Uterus (tissue), 2 donors: ENCODE measurements around the gene CRIP2.

Source experiments
- POLR2A ChIP-seq, 2 donors: fragments of 450-650 bp; IDR thresholded peaks; one replicate each; pipeline ENCODE4 v1.6.1; 2016; ENCODE audit warnings: antibody characterized with exemption in 2 of 2, mild to moderate bottlenecking in 1 of 2, moderate library complexity in 1 of 2
- TF ChIP-seq, protein P1 (sequence below), 4 experiments: fragments of 200-600 bp in 2 of 4; fragments of 450-650 bp in 2 of 4; sonication (generic) in 2 of 4; IDR thresholded peaks; one replicate each; pipeline ENCODE4 v1.5.1; 2016 to 2019; ENCODE audit warnings: antibody characterized with exemption in 4 of 4, mild to moderate bottlenecking in 2 of 4, moderate library complexity in 1 of 4

DNA sequence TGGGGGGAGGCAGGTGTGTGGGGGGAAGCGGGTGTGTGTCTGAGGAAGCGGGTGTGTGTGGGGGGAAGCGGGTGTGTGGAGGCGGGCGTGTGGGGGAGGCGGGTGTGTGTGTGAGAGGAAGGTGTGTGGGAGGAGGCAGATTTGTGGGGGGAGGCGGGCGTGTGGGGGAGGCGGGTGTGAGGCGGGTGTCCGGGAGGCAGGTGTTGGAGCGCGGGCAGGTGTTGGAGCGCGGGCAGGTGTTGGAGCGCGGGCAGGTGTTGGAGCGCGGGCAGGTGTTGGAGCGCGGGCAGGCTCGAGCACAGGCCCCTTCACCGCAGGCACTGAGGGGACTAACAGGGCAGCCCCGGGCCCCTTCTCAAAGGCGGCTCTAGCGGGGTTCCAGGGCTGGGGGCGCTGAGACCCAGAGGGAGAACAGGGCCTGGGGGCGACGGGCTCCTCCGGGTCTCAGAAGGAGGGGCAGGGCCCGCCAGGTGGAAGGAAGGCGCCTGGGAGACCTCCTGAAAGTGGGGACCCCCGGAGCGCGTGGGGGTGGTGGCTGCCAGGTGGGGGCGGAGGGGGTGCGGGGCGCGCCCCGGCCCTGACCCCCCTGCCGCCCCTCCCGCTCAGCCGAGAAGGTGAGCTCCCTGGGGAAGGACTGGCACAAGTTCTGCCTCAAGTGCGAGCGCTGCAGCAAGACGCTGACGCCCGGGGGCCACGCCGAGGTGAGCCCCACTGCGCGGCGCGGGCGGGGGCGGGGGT, 3.2 kb downstream of the CRIP2 start:
- TF ChIP-seq, protein P1, sequence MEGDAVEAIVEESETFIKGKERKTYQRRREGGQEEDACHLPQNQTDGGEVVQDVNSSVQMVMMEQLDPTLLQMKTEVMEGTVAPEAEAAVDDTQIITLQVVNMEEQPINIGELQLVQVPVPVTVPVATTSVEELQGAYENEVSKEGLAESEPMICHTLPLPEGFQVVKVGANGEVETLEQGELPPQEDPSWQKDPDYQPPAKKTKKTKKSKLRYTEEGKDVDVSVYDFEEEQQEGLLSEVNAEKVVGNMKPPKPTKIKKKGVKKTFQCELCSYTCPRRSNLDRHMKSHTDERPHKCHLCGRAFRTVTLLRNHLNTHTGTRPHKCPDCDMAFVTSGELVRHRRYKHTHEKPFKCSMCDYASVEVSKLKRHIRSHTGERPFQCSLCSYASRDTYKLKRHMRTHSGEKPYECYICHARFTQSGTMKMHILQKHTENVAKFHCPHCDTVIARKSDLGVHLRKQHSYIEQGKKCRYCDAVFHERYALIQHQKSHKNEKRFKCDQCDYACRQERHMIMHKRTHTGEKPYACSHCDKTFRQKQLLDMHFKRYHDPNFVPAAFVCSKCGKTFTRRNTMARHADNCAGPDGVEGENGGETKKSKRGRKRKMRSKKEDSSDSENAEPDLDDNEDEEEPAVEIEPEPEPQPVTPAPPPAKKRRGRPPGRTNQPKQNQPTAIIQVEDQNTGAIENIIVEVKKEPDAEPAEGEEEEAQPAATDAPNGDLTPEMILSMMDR (IDR thresholded peaks at IDR 0.05), result no peak
- no peak for TF ChIP-seq POLR2A (IDR thresholded peaks at IDR 0.05)
